Prostate gland (tissue), 2 donors: Measurements from ENCODE around the gene AVEN. TPM values are rescaled to one million over a fixed set of nuclear protein-coding genes. Genes with fewer than 3 reads are reported as not detected.

Experiments used
- DNase-seq: peaks from one replicate; pipeline ENCODE4 v3.0.0-alpha.2; 2019; ENCODE audit warnings: low spot score
- H3K27ac ChIP-seq, 2 donors: fragments of 200-600 bp; sonication (generic); 2 replicates each; pipeline ENCODE4 v1.5.1; 2017 to 2019
- H3K27me3 ChIP-seq: fragments of 200-600 bp; sonication (generic); replicated peaks from 2 replicates; pipeline ENCODE4 v1.5.1; 2019; ENCODE audit not compliant: insufficient read depth
- H3K36me3 ChIP-seq, 2 donors: fragments of 200-600 bp; sonication (generic); 1 replicate in 1 of 2; 2 replicates in 1 of 2; pipeline versions ENCODE4 v1.5.1 to v1.8.1; 2017 to 2019
- H3K4me1 ChIP-seq: fragments of 200-600 bp; sonication (generic); replicated peaks from 2 replicates; pipeline ENCODE4 v1.5.1; 2019
- H3K4me3 ChIP-seq, 2 donors: fragments of 200-600 bp; sonication (generic); 2 replicates each; pipeline ENCODE4 v1.5.1; 2017 to 2019
- H3K9me3 ChIP-seq: fragments of 200-600 bp; sonication (generic); 2 replicates; pipeline ENCODE4 v1.5.1; 2017
- CTCF ChIP-seq, 4 experiments: fragments of 200-600 bp in 2 of 4; fragments of 450-650 bp in 2 of 4; sonication (generic) in 2 of 4; IDR thresholded peaks; 1 replicate in 3 of 4; 2 replicates in 1 of 4; pipeline ENCODE4 v1.5.1; 2016 to 2019; ENCODE audit warnings: antibody characterized with exemption in 4 of 4, mild to moderate bottlenecking in 2 of 4, moderate library complexity in 2 of 4
- POLR2A ChIP-seq: fragments of 450-650 bp; IDR thresholded peaks from one replicate; pipeline ENCODE4 v1.6.1; 2016; ENCODE audit warnings: antibody characterized with exemption, mild to moderate bottlenecking
- POLR2AphosphoS5 ChIP-seq: sonication (generic); formaldehyde crosslinking; IDR thresholded peaks from one replicate; pipeline ENCODE4 v1.6.1; 2017; ENCODE audit warnings: antibody characterized with exemption
- WGBS: methylation state at CpG from one replicate; pipeline ENCODE4 v1.1.5; 2018; 5-methylcytosine and 5-hydroxymethylcytosine counted together
- intact Hi-C: fragments of 100-400 bp; cut with DNase I; formaldehyde crosslinking; loops from one replicate; pipeline ENCODE4 v1.14.2; 2022
- total RNA-seq, 2 donors: library from RNA; depleted of rRNA; stranded (reverse); fragments of >200 nt; gene quantifications; one replicate each; pipeline ENCODE4 v1.1.0, GENCODE V29; 2016

AVEN gene
- total RNA-seq, 2 donors from 2014 or later: 11.9 to 21.6 TPM

GRCh38 chr15:33908406-33908805 lies 130.6 kb downstream of the AVEN start:
- H3K27ac ChIP-seq: no peak overlapping the region
- intact Hi-C loops: no loop called here
- no peaks in the 10 kb centered on the region for H3K36me3 ChIP-seq
- no peaks in the 10 kb centered on the region for H3K27me3 ChIP-seq
- no peak overlapping the region for H3K4me3 ChIP-seq
- DNase-seq: no peak
- TF ChIP-seq POLR2AphosphoS5 (no peak), CTCF (IDR thresholded peaks at IDR 0.05) (no peak), POLR2A (no peak)
- WGBS: 83% methylated on average over 3 of the region's 3 CpGs
- no peaks in the 10 kb centered on the region for H3K4me1 ChIP-seq
- no peaks in the 10 kb centered on the region for H3K9me3 ChIP-seq

- no peak for DNase-seq
- no peaks in the 10 kb centered on the region for H3K27me3 ChIP-seq
- H3K4me3 ChIP-seq: no peak overlapping the region
- no peak for TF ChIP-seq POLR2AphosphoS5
- no peak for TF ChIP-seq CTCF (IDR thresholded peaks at IDR 0.05)
- TF ChIP-seq POLR2A: no peak
- intact Hi-C loops: no loop called here
- no peaks in the 10 kb centered on the region for H3K36me3 ChIP-seq
- no peak overlapping the region for H3K27ac ChIP-seq
- no peaks in the 10 kb centered on the region for H3K9me3 ChIP-seq
- no peaks in the 10 kb centered on the region for H3K4me1 ChIP-seq
These were observed 131.7 kb downstream of the AVEN start for GRCh38 chr15:33907326-33907725.

- intact Hi-C loops: no loop called here
- 87% methylated on average over 2 of the region's 2 CpGs for WGBS
- H3K4me3 ChIP-seq: no peak overlapping the region
These were observed 135.3 kb downstream of the AVEN start for GRCh38 chr15:33903661-33904060.

GRCh38 chr15:33902043-33902442 lies 137.0 kb downstream of the AVEN start:
- no peaks in the 10 kb centered on the region for H3K9me3 ChIP-seq
- TF ChIP-seq POLR2AphosphoS5 (no peak), CTCF (IDR thresholded peaks at IDR 0.05) (no peak), POLR2A (no peak)
- no peak for DNase-seq
- H3K27me3 ChIP-seq: no peaks in the 10 kb centered on the region
- H3K27ac ChIP-seq: no peak overlapping the region
- WGBS: 0% methylated on average over 1 of the region's 1 CpG
- intact Hi-C loops: no loop called here
- no peaks in the 10 kb centered on the region for H3K4me1 ChIP-seq
- no peaks in the 10 kb centered on the region for H3K36me3 ChIP-seq
- no peak overlapping the region for H3K4me3 ChIP-seq

More at GRCh38 chr15:33903661-33904060, 135.3 kb downstream of the AVEN start:
- no peaks in the 10 kb centered on the region for H3K27me3 ChIP-seq
- no peaks in the 10 kb centered on the region for H3K4me1 ChIP-seq
- no peak for DNase-seq
- H3K27ac ChIP-seq: no peak overlapping the region
- H3K36me3 ChIP-seq: no peaks in the 10 kb centered on the region
- TF ChIP-seq POLR2AphosphoS5 (no peak), POLR2A (no peak), CTCF (IDR thresholded peaks at IDR 0.05) (no peak)
- H3K9me3 ChIP-seq: no peaks in the 10 kb centered on the region

GRCh38 chr15:33894193-33894592 lies 144.8 kb downstream of the AVEN start:
- H3K36me3 ChIP-seq: no peaks in the 10 kb centered on the region
- H3K27ac ChIP-seq: no peak overlapping the region
- H3K4me3 ChIP-seq: no peak overlapping the region
- H3K4me1 ChIP-seq: no peaks in the 10 kb centered on the region
- 92% methylated on average over 6 of the region's 6 CpGs for WGBS
- no peaks in the 10 kb centered on the region for H3K27me3 ChIP-seq
- no peak for DNase-seq
- H3K9me3 ChIP-seq: no peaks in the 10 kb centered on the region
- no peak for TF ChIP-seq POLR2A
- no peak for TF ChIP-seq CTCF (IDR thresholded peaks at IDR 0.05)
- no peak for TF ChIP-seq POLR2AphosphoS5
- intact Hi-C loops: no loop called here
